Spinal cord (tissue), 10 donors: ENCODE results near the gene CWC25. TPM values are rescaled to one million over a fixed set of nuclear protein-coding genes. Genes with fewer than 3 reads are reported as not detected.
A peak's percentile ranks its signal among the peaks of the same experiment; 100 is the strongest.

Source experiments
- DNase-seq, 6 donors: peaks; one replicate each; pipeline versions ENCODE4 v3.0.0 to v3.0.0-alpha.2; 2013 to 2015; ENCODE audit warnings: low spot score in 6 of 6, low read depth in 4 of 6
- H3K27ac ChIP-seq: one replicate; pipeline ENCODE4 v1.5.1; 2013; ENCODE audit warnings: low read depth, low read length, control low read depth
- H3K27me3 ChIP-seq: one replicate; pipeline ENCODE4 v1.6.1; 2013; ENCODE audit warnings: low read length; ENCODE audit not compliant: control insufficient read depth, insufficient read depth
- H3K36me3 ChIP-seq: one replicate; pipeline ENCODE4 v1.6.1; 2013; ENCODE audit warnings: low read length; ENCODE audit not compliant: control insufficient read depth, insufficient read depth
- H3K4me1 ChIP-seq: one replicate; pipeline ENCODE4 v1.6.1; 2013; ENCODE audit warnings: low read length; ENCODE audit not compliant: control insufficient read depth, insufficient read depth
- H3K4me3 ChIP-seq: one replicate; pipeline ENCODE4 v1.5.1; 2013; ENCODE audit warnings: low read depth, low read length, control low read depth
- H3K9me3 ChIP-seq: one replicate; pipeline ENCODE4 v1.6.1; 2013; ENCODE audit warnings: low read length; ENCODE audit not compliant: control insufficient read depth, insufficient read depth
- WGBS: methylation state at CpG from one replicate; pipeline ENCODE4 v1.1.5; 2013; ENCODE audit warnings: missing lambda C conversion rate; ENCODE audit not compliant: insufficient coverage; 5-methylcytosine and 5-hydroxymethylcytosine counted together
- polyA plus RNA-seq, 2 donors: library from polyadenylated mRNA; unstranded; fragments of 120-200 nt; gene quantifications; one replicate each; pipeline ENCODE4 v1.2.1, GENCODE V29; 2013; ENCODE audit not compliant: insufficient read length in 2 of 2
- total RNA-seq, 2 donors: library from RNA; depleted of rRNA in 1 of 2; stranded (reverse); fragments of 120-200 nt in 1 of 2; fragments of >200 nt in 1 of 2; gene quantifications; one replicate each; pipeline versions ENCODE4 v1.2.3 to v1.2.4, GENCODE V29; 2013 to 2014
- donor health status: healthy.

CWC25 gene
- total and polyA plus RNA-seq, 4 donors = 8.2 to 21.2 (median 16.4) TPM

DNA sequence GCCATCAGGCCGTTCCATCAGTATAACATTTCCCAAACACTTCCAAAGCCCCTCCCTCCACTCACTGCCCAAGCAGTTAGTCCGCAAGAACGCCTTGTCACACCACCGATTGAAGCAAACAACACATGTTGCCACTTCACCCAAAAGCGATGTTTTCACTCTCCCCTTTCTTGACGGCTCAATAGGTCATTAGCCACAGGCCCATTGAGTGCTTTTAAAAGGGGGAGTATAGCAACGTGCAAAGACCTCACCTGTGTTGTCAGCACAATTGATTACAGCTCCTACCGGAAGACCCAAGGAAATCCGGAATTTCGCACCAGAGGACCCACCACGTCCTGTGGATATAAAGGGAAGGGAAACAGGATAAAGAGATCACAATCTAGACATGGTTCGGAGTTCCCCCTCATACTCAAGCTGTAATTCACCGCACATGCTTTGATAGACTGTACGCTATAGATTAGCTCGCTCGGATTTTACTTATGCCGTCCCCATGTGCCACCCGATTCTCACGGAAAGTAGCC lies 27.7 kb upstream of the CWC25 start:
- H3K4me1 ChIP-seq = peaks cover 16% of the 10 kb centered on the region
- peak overlapping the region; percentile 92 for H3K27ac ChIP-seq
- peak overlapping the region; percentile 89 for H3K4me3 ChIP-seq
- H3K36me3 ChIP-seq = peaks cover 20% of the 10 kb centered on the region
- no peaks in the 10 kb centered on the region for H3K27me3 ChIP-seq
- no peaks in the 10 kb centered on the region for H3K9me3 ChIP-seq
- DNase-seq = no peak
- 2% methylated on average over 15 of the region's 19 CpGs for WGBS

DNA sequence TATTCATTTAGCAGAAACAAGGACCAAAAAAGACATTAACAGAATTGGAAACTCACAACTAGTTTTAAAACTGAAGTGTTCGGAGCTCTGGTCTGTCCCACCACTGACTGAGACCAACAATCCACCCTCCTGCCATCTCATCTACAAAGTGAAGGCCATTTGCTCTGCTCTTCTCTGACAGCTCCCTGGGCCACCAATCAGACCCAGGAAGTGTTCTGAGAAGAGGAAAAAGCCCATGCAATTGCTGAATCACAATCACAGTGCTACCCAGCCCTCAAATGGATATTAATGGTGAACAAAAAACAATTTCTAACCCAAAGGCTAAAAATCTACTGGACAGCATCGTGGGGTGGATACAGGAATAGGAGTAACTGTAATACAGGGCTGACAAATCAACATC lies 26.3 kb upstream of the CWC25 start:
- no peak for DNase-seq
- H3K36me3 ChIP-seq = peaks cover 31% of the 10 kb centered on the region
- no peak overlapping the region for H3K27ac ChIP-seq
- WGBS = no CpG with 5 or more reads among the region's 2 CpGs
- H3K4me3 ChIP-seq = no peak overlapping the region
- H3K4me1 ChIP-seq = peaks cover 16% of the 10 kb centered on the region
- H3K9me3 ChIP-seq = no peaks in the 10 kb centered on the region
- no peaks in the 10 kb centered on the region for H3K27me3 ChIP-seq

DNA sequence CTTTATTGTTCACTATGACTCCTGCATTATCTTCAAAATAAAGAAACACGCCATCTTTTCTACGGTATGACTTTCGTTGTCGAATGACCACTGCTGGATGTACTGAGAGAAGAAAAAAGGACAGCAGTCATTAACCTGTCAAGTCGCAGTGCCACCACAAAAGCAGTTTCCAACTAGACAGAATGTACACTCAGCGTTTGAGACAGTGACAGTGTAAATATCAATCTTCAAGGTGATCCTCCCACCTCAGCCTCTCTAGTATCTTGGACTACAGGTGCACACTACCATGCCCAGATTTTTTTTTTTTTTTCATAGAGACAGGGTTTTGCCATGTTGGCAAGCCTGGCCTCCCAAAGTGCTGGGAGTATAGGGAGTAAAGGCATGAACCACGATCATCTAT lies 25.3 kb upstream of the CWC25 start:
- no peak overlapping the region for H3K27ac ChIP-seq
- 91% methylated on average over 4 of the region's 7 CpGs for WGBS

DNA sequence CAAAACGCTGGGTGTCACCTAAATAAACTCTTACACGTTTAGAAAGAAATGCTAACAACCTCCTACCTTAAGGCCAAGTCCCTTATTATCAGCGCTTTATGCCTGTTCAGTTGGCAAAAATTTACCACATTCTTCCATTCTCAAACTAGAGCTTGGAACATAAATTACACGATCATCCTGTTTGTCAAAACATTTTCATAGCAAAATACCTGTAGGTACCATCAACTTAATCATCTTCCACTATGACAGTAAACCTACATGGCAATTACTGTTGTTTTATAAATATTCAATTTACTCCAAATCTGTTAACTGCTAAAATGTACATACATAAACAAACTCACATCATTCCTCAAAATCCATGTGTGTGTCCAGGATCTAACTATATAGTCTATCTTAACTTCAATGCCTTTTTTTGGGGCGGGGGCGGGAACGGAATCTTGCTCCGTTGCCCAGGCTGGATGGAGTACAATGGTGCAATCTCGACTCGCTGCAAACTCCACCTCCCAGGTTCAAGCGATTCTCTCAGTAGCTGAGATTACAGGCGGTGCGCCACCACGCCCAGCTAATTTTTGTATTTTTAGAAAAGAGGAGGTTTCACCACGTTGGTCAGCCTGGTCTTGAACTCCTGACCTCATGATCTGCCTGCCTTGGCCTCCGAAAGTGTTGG lies 24.0 kb upstream of the CWC25 start:
- Histone ChIP-seq H3K36me3 (peaks cover 35% of the 10 kb centered on the region), H3K4me1 (peaks cover 12% of the 10 kb centered on the region), H3K9me3 (no peaks in the 10 kb centered on the region), H3K27ac (no peak overlapping the region), H3K4me3 (no peak overlapping the region), H3K27me3 (no peaks in the 10 kb centered on the region)
- DNase-seq = no peak
- WGBS = 94% methylated on average over 9 of the region's 16 CpGs

More for the DNA sequence above, 25.3 kb upstream of the CWC25 start:
- Histone ChIP-seq H3K4me3 (no peak overlapping the region), H3K36me3 (peaks cover 35% of the 10 kb centered on the region), H3K4me1 (peaks cover 16% of the 10 kb centered on the region), H3K27me3 (no peaks in the 10 kb centered on the region), H3K9me3 (no peaks in the 10 kb centered on the region)
- no peak for DNase-seq

DNA sequence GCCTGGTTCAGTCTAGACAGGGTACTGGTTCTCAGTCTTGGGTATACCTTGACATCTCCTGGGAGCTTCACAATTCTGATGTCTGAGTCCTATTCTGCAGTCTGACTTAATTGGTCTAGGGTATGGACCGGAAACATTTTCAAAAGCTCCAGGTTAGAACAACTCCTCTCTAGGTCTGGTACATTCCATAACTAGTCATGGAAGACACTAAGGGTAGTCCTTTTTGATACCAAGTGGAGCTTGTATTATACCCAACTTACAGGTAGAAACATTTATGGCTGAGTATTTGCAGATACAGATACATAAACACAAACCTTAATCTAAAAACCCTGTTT lies 23.4 kb upstream of the CWC25 start:
- DNase-seq = no peak
- Histone ChIP-seq H3K27ac (no peak overlapping the region), H3K36me3 (peaks cover 35% of the 10 kb centered on the region), H3K9me3 (no peaks in the 10 kb centered on the region), H3K4me1 (peaks cover 11% of the 10 kb centered on the region), H3K4me3 (no peak overlapping the region), H3K27me3 (no peaks in the 10 kb centered on the region)
- WGBS = no CpG with 5 or more reads among the region's 1 CpG

DNA sequence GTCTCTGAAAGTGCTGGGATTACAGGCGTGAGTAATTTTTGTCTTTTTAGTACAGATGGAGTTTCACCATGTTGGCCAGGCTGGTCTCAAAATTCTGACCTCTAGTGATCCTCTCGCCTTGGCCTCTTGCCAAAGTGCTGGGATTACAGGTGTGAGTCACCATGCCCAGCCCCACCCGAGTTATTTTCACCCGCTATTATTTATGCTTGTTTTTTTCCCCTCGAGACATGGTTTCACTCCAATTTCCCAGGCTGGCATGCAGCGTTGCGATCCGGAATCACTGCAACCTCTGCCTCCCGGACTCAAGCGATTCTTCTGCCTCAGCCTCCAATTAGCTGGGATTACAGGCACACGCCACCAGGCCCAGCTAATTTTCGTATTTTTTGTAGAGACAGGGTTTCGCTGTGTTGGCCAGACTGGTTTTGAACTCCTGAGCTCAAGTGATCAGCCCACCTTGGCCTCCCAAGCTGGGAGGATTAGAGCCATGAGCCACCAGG lies 19.2 kb upstream of the CWC25 start:
- H3K36me3 ChIP-seq = peaks cover 22% of the 10 kb centered on the region
- WGBS = 91% methylated on average over 11 of the region's 13 CpGs
- H3K4me1 ChIP-seq = peaks cover 5% of the 10 kb centered on the region
- H3K4me3 ChIP-seq = no peak overlapping the region
- DNase-seq = no peak
- no peaks in the 10 kb centered on the region for H3K9me3 ChIP-seq
- H3K27ac ChIP-seq = no peak overlapping the region
- H3K27me3 ChIP-seq = no peaks in the 10 kb centered on the region

DNA sequence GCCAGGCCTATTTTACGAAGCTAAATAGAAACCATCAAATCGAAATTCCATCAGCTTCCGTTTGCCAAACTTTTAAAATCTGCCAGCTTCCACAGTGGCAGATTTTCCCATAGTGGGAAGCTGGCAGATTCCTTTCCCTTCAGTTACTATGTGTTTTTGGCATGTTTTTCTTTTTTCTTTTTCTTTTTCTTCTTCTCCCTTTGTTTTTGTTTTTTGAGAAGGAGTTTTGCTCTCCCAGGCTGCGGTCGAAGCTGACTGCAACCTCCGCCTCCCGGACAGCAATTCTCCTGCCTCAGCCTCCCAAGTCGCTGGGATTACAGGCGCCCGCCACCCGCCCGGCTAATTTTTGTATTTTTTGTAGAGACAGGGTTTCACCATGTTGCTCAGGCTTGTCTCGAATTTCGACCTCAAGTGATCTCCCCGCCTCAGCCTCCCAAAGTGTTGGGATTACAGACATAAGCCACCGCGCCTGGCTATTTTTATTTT lies 684 bp upstream of the CWC25 start:
- peaks cover 14% of the 10 kb centered on the region for H3K36me3 ChIP-seq
- H3K9me3 ChIP-seq = no peaks in the 10 kb centered on the region
- no peaks in the 10 kb centered on the region for H3K27me3 ChIP-seq
- H3K27ac ChIP-seq = peak overlapping the region; percentile 99
- 74% methylated on average over 4 of the region's 17 CpGs for WGBS
- H3K4me1 ChIP-seq = peaks cover 15% of the 10 kb centered on the region
- H3K4me3 ChIP-seq = peak overlapping the region; percentile 93
- no peak for DNase-seq

DNA sequence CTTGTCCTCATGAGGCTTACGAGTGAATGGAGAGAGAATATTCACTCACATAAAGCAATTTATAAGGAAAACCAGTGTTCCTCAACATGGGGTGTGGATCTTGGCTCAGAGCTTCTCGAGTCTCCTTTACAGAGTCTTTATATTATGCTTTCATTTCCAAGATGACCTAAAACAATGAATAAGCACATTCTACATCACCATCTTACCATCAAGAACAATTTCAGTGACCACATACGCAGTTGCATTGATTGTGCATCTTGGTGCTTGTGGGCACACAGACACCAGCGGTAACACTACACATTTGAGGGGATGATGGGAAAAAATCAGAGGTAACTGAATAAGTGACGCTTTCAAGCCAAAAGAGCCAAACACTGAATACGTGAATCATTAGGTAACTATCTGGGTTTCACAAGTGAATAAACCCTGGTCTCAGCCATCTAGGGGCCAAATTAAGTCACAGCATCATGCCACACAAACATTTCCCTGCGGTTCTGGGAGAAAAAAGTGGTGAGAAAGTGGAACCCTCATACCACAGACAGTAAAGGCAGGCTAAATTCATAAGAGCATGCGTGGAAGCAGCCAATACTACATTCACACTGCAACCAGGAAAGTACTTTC lies 9.4 kb downstream of the CWC25 start:
- Histone ChIP-seq H3K9me3 (no peaks in the 10 kb centered on the region), H3K4me3 (no peak overlapping the region), H3K36me3 (peaks cover 72% of the 10 kb centered on the region), H3K27me3 (no peaks in the 10 kb centered on the region), H3K27ac (no peak overlapping the region), H3K4me1 (no peaks in the 10 kb centered on the region)
- no peak for DNase-seq
- WGBS = 100% methylated on average over 2 of the region's 8 CpGs

DNA sequence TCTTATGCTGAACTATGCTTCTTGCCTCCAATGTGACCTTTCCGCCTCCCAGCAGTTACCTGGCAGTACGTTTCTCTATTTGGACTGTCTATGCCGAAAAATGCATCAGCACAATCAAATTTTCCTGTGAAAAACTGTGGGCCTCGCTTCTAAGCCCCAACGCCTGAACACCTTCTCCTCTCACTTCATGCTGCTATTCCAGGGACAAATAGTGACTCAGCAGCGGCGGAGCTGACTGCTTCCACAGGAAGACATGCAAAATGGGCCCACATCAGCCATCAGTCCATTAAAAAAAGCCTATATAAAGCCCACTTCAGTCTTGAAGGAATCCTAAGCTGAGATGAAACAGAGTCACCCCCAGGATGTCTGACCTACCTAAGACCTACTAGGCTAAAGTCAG lies 15.3 kb downstream of the CWC25 start:
- Histone ChIP-seq H3K9me3 (no peaks in the 10 kb centered on the region), H3K4me3 (no peak overlapping the region), H3K36me3 (peaks cover 80% of the 10 kb centered on the region), H3K27me3 (no peaks in the 10 kb centered on the region), H3K27ac (no peak overlapping the region), H3K4me1 (no peaks in the 10 kb centered on the region)
- 98% methylated on average over 7 of the region's 7 CpGs for WGBS
- no peak for DNase-seq
